GM12878 (cell line): ENCODE measurements around the gene PLEKHN1. TPM values are rescaled to one million over a fixed set of nuclear protein-coding genes. Genes with fewer than 3 reads are reported as not detected.

Experiments
- ATAC-seq: fragments of 200-7000 bp; cut with Tn5 transposase; 3 replicates; pipeline ENCODE4 v1.9.1; 2020; ENCODE audit warnings: mild to moderate bottlenecking, moderate library complexity
- BruUV-seq: library from RNA; stranded (reverse); fragments of 400-500 nt; replicated peaks from 2 replicates; lab custom pipeline; 2021; lab: Mats Ljungman, UMichigan
- CTCF ChIA-PET: fragments of 300-600 bp; sonication (Branson Sonifier 250); formaldehyde crosslinking; extraction: SDS; loops from one replicate; lab custom pipeline; 2021; ENCODE audit warnings: inconsistent platforms; lab: Yijun Ruan, JAX
- POLR2A ChIA-PET: fragments of 350-600 bp; formaldehyde crosslinking; extraction: SDS; loops from one replicate; lab custom pipeline; 2021; ENCODE audit warnings: inconsistent platforms; lab: Charles Lee
- RAD21 ChIA-PET: fragments of 300-600 bp; sonication (Branson Sonifier 250); formaldehyde crosslinking; loops from one replicate; lab custom pipeline; 2023; ENCODE audit warnings: antibody characterized with exemption; ENCODE audit not compliant: unreplicated experiment; lab: Charles Lee
- SMC1A ChIA-PET: fragments of 300-600 bp; sonication (Branson Sonifier 250); formaldehyde crosslinking; loops from one replicate; lab custom pipeline; 2023; ENCODE audit not compliant: unreplicated experiment, uncharacterized antibody; lab: Charles Lee
- DNase-seq: peaks from one replicate; pipeline ENCODE4 v3.0.0-alpha.2; 2011; ENCODE audit warnings: low read depth, low spot score
- FAIRE-seq: peaks from 3 replicates; lab custom pipeline; 2011; peaks lifted over from hg19 to GRCh38; lab: Jason Lieb, UNC
- H2AFZ ChIP-seq: 2 replicates; pipeline ENCODE4 v1.6.0; 2011; ENCODE audit warnings: low read depth, low read length, control low read depth; ENCODE audit not compliant: control insufficient read depth
- H3K27ac ChIP-seq: 2 replicates; pipeline ENCODE4 v1.5.1; 2011; ENCODE audit warnings: control low read depth; ENCODE audit not compliant: control insufficient read depth, insufficient read depth
- H3K27me3 ChIP-seq, 2 experiments: replicated peaks in 1 of 2; 2 replicates each; pipeline versions ENCODE4 v1.6.0 to v1.6.1; 2011; ENCODE audit warnings: low read length in 1 of 2; ENCODE audit not compliant: control insufficient read depth in 2 of 2, insufficient read depth in 2 of 2
- H3K36me3 ChIP-seq, 2 experiments: 2 replicates each; pipeline ENCODE4 v1.5.1; 2011; ENCODE audit warnings: low read length in 1 of 2; ENCODE audit not compliant: control insufficient read depth in 2 of 2, insufficient read depth in 2 of 2
- H3K4me1 ChIP-seq: 2 replicates; pipeline ENCODE4 v1.6.1; 2011; ENCODE audit warnings: mild to moderate bottlenecking, low read length, moderate library complexity, mixed read lengths; ENCODE audit not compliant: control insufficient read depth, insufficient read depth
- H3K4me2 ChIP-seq: 2 replicates; pipeline ENCODE4 v1.6.0; 2011; ENCODE audit warnings: control low read depth; ENCODE audit not compliant: control insufficient read depth, insufficient read depth
- H3K4me3 ChIP-seq: fragments of 200-600 bp; sonication (generic); 2 replicates; pipeline ENCODE4 v1.5.1; 2016
- H3K79me2 ChIP-seq: 2 replicates; pipeline ENCODE4 v1.6.0; 2011; ENCODE audit warnings: low read length; ENCODE audit not compliant: control insufficient read depth, insufficient read depth
- H3K9ac ChIP-seq: 2 replicates; pipeline ENCODE4 v1.8.0; 2011; ENCODE audit warnings: low read length, control low read depth, mixed read lengths; ENCODE audit not compliant: control insufficient read depth, insufficient read depth
- H3K9me3 ChIP-seq: replicated peaks from 3 replicates; pipeline ENCODE4 v1.5.1; 2011; ENCODE audit warnings: mild to moderate bottlenecking, low read length; ENCODE audit not compliant: control insufficient read depth, insufficient read depth
- H4K20me1 ChIP-seq: 2 replicates; pipeline ENCODE4 v1.6.0; 2011; ENCODE audit not compliant: control insufficient read depth, insufficient read depth
- CBX5 ChIP-seq: sonication (generic); IDR thresholded peaks from 2 replicates; pipeline ENCODE4 v1.6.1; 2016; ENCODE audit warnings: low read depth, moderate library complexity, mild to moderate bottlenecking, inconsistent platforms
- E2F8 ChIP-seq: fragments of 450-650 bp; IDR thresholded peaks from 2 replicates; pipeline ENCODE4 v1.6.1; 2018; ENCODE audit warnings: mild to moderate bottlenecking, low read depth, moderate library complexity; ENCODE audit not compliant: partially characterized antibody
- E4F1 ChIP-seq: fragments of 450-650 bp; IDR thresholded peaks from 2 replicates; pipeline ENCODE4 v1.6.1; 2018; ENCODE audit warnings: borderline replicate concordance, mild to moderate bottlenecking; ENCODE audit not compliant: partially characterized antibody
- NR2C2 ChIP-seq: IDR thresholded peaks from 2 replicates; pipeline ENCODE4 v1.6.1; 2011; ENCODE audit warnings: borderline replicate concordance, low read depth; ENCODE audit not compliant: control insufficient read depth, insufficient read length
- SMARCA5 ChIP-seq: fragments of 450-650 bp; IDR thresholded peaks from 2 replicates; pipeline ENCODE4 v1.6.1; 2017; ENCODE audit warnings: mild to moderate bottlenecking
- WGBS: methylation state at CpG from one replicate; pipeline ENCODE4 v1.1.6; 2016; ENCODE audit warnings: low lambda C conversion rate; ENCODE audit not compliant: insufficient replicate concordance, insufficient coverage; ENCODE audit errors: missing lambda C conversion rate; 5-methylcytosine and 5-hydroxymethylcytosine counted together
- in situ Hi-C: fragments of 300-500 bp; cut with MboI; formaldehyde crosslinking; loops from 9 replicates; pipeline ENCODE4 v1.14.3; 2018; ENCODE audit warnings: mixed read lengths
- intact Hi-C: fragments of 100-400 bp; cut with micrococcal nuclease; formaldehyde crosslinking; loops from one replicate; pipeline ENCODE4 v1.14.2; 2022; ENCODE audit not compliant: unreplicated experiment
- polyA plus RNA-seq, 11 experiments: library from polyadenylated mRNA; depleted of rRNA in 4 of 11; unstranded in 6 of 11; stranded (reverse) in 5 of 11; fragments of >200 nt; fragmentation: Nextera tagmentation in 4 of 11; fragmentation: Illumina TruSeq in 1 of 11; extraction: Ambion mirVana in 4 of 11; extraction: Trizol in 1 of 11; gene quantifications; 1 replicate in 1 of 11; 2 replicates in 10 of 11; pipeline versions ENCODE4 v1.2.1 to v1.2.3, GENCODE V29; 2011 to 2016; ENCODE audit warnings: inconsistent platforms in 2 of 11, missing spikeins in 2 of 11, low read depth in 1 of 11
- total RNA-seq, 4 experiments: library from RNA; depleted of rRNA in 3 of 4; stranded (reverse); fragments of >200 nt in 3 of 4; fragmentation: Illumina TruSeq in 1 of 4; extraction: Trizol in 1 of 4; gene quantifications; 2 replicates each; pipeline versions ENCODE4 v1.2.1 to v1.2.3, GENCODE V29; 2013 to 2021

The PLEKHN1 gene
- total and polyA plus RNA-seq, 10 of the 15 experiments (the other 5 are each of a cell fraction or from before 2014, with no cell fraction given), result 0.04 to 0.26 (median 0.18) TPM; not detected in 6

DNA sequence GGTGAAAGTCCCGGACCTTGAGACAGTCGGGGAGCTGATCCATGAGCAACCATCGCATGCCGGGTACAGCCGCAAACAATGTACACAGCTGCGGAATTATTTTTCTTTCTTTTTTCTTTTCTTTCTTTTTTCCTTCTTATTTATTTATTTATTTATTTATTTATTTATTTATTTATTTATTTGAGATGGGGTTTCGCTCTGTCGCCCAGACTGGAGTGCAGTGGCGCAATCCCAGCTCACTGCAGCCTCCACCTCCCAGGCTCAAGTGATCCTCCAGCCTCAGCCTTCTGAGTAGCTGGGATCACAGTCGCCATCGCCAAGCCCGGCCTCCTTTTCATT, 18.2 kb downstream of the PLEKHN1 start:
- ChIA-PET POLR2A (interaction anchor here (0.6 to 1.0 kb wide), 4 partner anchors 11 to 321 kb away, joined by 3 to 7 read pairs (median 3); partner anchors contain the start of gene ISG15), RAD21 (interaction anchor here (0.7 to 2.4 kb wide), 15 partner anchors 8 to 307 kb away, joined by 3 to 19 read pairs (median 3); partner anchors contain the start of genes AGRN and ISG15), SMC1A (interaction anchor here (0.6 to 2.7 kb wide), 11 partner anchors 13 to 307 kb away, joined by 3 to 13 read pairs (median 4); partner anchors contain the start of gene ISG15), CTCF (interaction anchor here (0.7 to 8.0 kb wide), 18 partner anchors 9 to 387 kb away, joined by 3 to 71 read pairs (median 6); partner anchors contain the start of genes ISG15 and NOC2L)
- Histone ChIP-seq H3K4me2 (no peak overlapping the region), H3K27me3 (no peaks in the 10 kb centered on the region), H3K4me1 (no peaks in the 10 kb centered on the region), H3K36me3 (no peaks in the 10 kb centered on the region), H3K9me3 (no peaks in the 10 kb centered on the region; the same call in 2 of the 3 replicates), H3K9ac (no peak overlapping the region), H3K79me2 (no peaks in the 10 kb centered on the region), H4K20me1 (no peaks in the 10 kb centered on the region), H3K4me3 (no peak overlapping the region), H2AFZ (no peak overlapping the region), H3K27ac (no peak overlapping the region)
- no peak for DNase-seq
- ATAC-seq, result no peak
- in situ Hi-C loops, result loop anchor here (5.0 kb wide), 1 partner anchor 78 kb away; no protein-coding TSS in a partner anchor
- WGBS, result 58% methylated on average over 12 of the region's 12 CpGs
- intact Hi-C loops, result loop anchor here (1.0 to 2.0 kb wide), 2 partner anchors 79 to 308 kb away; no protein-coding TSS in a partner anchor
- BruUV-seq, result no TSS peak
- FAIRE-seq, result no peak
- TF ChIP-seq E4F1 (no peak), NR2C2 (no peak), CBX5 (no peak), SMARCA5 (no peak), E2F8 (no peak)
